H1 (cell line): Measurements from ENCODE around the gene BARHL1. TPM values are rescaled to one million over a fixed set of nuclear protein-coding genes. Genes with fewer than 3 reads are reported as not detected.
A peak's percentile ranks its signal among the peaks of the same experiment; 100 is the strongest.

Source experiments
- CTCF ChIA-PET: fragments of 300-600 bp; sonication (Branson Sonifier 250); formaldehyde crosslinking; loops from one replicate; lab custom pipeline; 2021; ENCODE audit not compliant: partially characterized antibody; lab: Charles Lee
- POLR2A ChIA-PET: fragments of 300-600 bp; sonication (Branson Sonifier 250); formaldehyde crosslinking; loops from one replicate; lab custom pipeline; 2021; ENCODE audit warnings: inconsistent platforms; ENCODE audit not compliant: partially characterized antibody; lab: Charles Lee
- DNase-seq, 2 experiments: peaks; one replicate each; pipeline versions ENCODE4 v3.0.0 to v3.0.0-alpha.2; 2010 to 2022; ENCODE audit warnings: low spot score in 2 of 2, low read depth in 1 of 2, mixed read lengths in 1 of 2
- FAIRE-seq: peaks from 2 replicates; lab custom pipeline; 2011; peaks lifted over from hg19 to GRCh38; lab: Jason Lieb, UNC
- H2AFZ ChIP-seq: 2 replicates; pipeline ENCODE4 v1.8.1; 2012; ENCODE audit warnings: low read length, inconsistent platforms
- H2AK5ac ChIP-seq: 2 replicates; pipeline ENCODE4 v1.6.1; 2013; ENCODE audit warnings: low read depth, low read length
- H2BK120ac ChIP-seq: replicated peaks from 2 replicates; pipeline ENCODE3; 2013; ENCODE audit warnings: low read depth, low read length, inconsistent platforms
- H2BK12ac ChIP-seq: 2 replicates; pipeline ENCODE4 v1.6.1; 2013; ENCODE audit warnings: low read depth, low read length
- H2BK15ac ChIP-seq: 2 replicates; pipeline ENCODE4 v1.6.1; 2013; ENCODE audit warnings: low read length
- H2BK20ac ChIP-seq: 2 replicates; pipeline ENCODE4 v1.6.1; 2013; ENCODE audit warnings: low read length
- H2BK5ac ChIP-seq: 2 replicates; pipeline ENCODE4 v1.6.1; 2013; ENCODE audit warnings: low read depth, low read length
- H3K14ac ChIP-seq: 2 replicates; pipeline ENCODE4 v1.6.1; 2013; ENCODE audit warnings: inconsistent platforms; ENCODE audit not compliant: insufficient read length
- H3K18ac ChIP-seq: 2 replicates; pipeline ENCODE4 v1.6.1; 2013; ENCODE audit warnings: low read length; ENCODE audit errors: extremely low read depth
- H3K23ac ChIP-seq: 2 replicates; pipeline ENCODE4 v1.6.1; 2013; ENCODE audit warnings: inconsistent platforms; ENCODE audit not compliant: insufficient read length
- H3K23me2 ChIP-seq: 2 replicates; pipeline ENCODE4 v1.6.1; 2013; ENCODE audit warnings: low read depth, low read length
- H3K27ac ChIP-seq: 2 replicates; pipeline ENCODE4 v1.6.1; 2011; ENCODE audit warnings: low read depth, low read length, inconsistent platforms
- H3K27me3 ChIP-seq, 4 experiments: replicated peaks in 1 of 4; 1 replicate in 1 of 4; 2 replicates in 3 of 4; pipeline versions ENCODE4 v1.6.1 to v1.8.1; 2011 to 2013; ENCODE audit warnings: low read length in 3 of 4, mild to moderate bottlenecking in 3 of 4, inconsistent platforms in 2 of 4, mixed read lengths in 2 of 4, moderate library complexity in 1 of 4; ENCODE audit not compliant: control insufficient read depth in 3 of 4, insufficient read depth in 3 of 4; ENCODE audit errors: extremely low read depth in 1 of 4
- H3K36me3 ChIP-seq, 4 experiments: 2 replicates each; pipeline versions ENCODE4 v1.6.1 to v1.8.1; 2011 to 2013; ENCODE audit warnings: mild to moderate bottlenecking in 4 of 4, low read length in 3 of 4, moderate library complexity in 2 of 4, control low read depth in 1 of 4, inconsistent platforms in 1 of 4; ENCODE audit not compliant: insufficient read depth in 4 of 4, control insufficient read depth in 2 of 4
- H3K4ac ChIP-seq: replicated peaks from 2 replicates; pipeline ENCODE3; 2013; ENCODE audit warnings: low read length, low read depth, mixed read lengths, inconsistent platforms; ENCODE audit not compliant: insufficient read length
- H3K4me1 ChIP-seq, 4 experiments: replicated peaks in 1 of 4; 1 replicate in 1 of 4; 2 replicates in 3 of 4; pipeline versions ENCODE4 v1.6.1 to v1.8.1; 2011 to 2013; ENCODE audit warnings: low read length in 3 of 4, inconsistent platforms in 2 of 4, mixed read lengths in 1 of 4; ENCODE audit not compliant: insufficient read depth in 4 of 4, control insufficient read depth in 3 of 4
- H3K4me2 ChIP-seq, 2 experiments: 2 replicates each; pipeline versions ENCODE4 v1.6.1 to v1.8.1; 2011 to 2013; ENCODE audit warnings: low read depth in 2 of 2, low read length in 2 of 2, control low read depth in 1 of 2, inconsistent platforms in 1 of 2, mild to moderate bottlenecking in 1 of 2; ENCODE audit not compliant: insufficient read depth in 1 of 2
- H3K4me3 ChIP-seq, 4 experiments: fragments of 200-600, 300-600 bp in 1 of 4; sonication (generic), shearing (Covaris generic), sonication (Bioruptor Twin) in 1 of 4; 2 replicates each; pipeline versions ENCODE4 v1.5.1 to v1.8.1; 2011 to 2016; ENCODE audit warnings: low read length in 4 of 4, low read depth in 3 of 4, control low read depth in 2 of 4, inconsistent platforms in 2 of 4, mild to moderate bottlenecking in 2 of 4, mixed read lengths in 1 of 4, moderate library complexity in 1 of 4; ENCODE audit not compliant: insufficient read depth in 2 of 4; ENCODE audit errors: extremely low read depth in 1 of 4
- H3K56ac ChIP-seq: replicated peaks from 2 replicates; pipeline ENCODE3; 2013; ENCODE audit warnings: low read depth, mild to moderate bottlenecking, mixed read lengths, low read length, inconsistent platforms; ENCODE audit not compliant: insufficient read length
- H3K79me1 ChIP-seq: 2 replicates; pipeline ENCODE4 v1.6.1; 2013; ENCODE audit warnings: low read depth, low read length, control low read depth
- H3K79me2 ChIP-seq, 2 experiments: 2 replicates each; pipeline versions ENCODE4 v1.6.1 to v1.8.1; 2012 to 2013; ENCODE audit warnings: low read length in 2 of 2, mild to moderate bottlenecking in 2 of 2, inconsistent platforms in 1 of 2; ENCODE audit not compliant: insufficient read depth in 2 of 2, control insufficient read depth in 1 of 2
- H3K9ac ChIP-seq, 4 experiments: replicated peaks in 1 of 4; 1 replicate in 1 of 4; 2 replicates in 3 of 4; pipeline versions ENCODE4 v1.6.1 to v1.8.1; 2011 to 2013; ENCODE audit warnings: low read depth in 3 of 4, low read length in 3 of 4, control low read depth in 2 of 4, mild to moderate bottlenecking in 2 of 4, moderate library complexity in 2 of 4, inconsistent platforms in 1 of 4; ENCODE audit errors: extremely low read depth in 1 of 4
- H3K9me3 ChIP-seq, 2 experiments: 2 replicates each; pipeline versions ENCODE4 v1.6.1 to v1.8.1; 2012 to 2013; ENCODE audit warnings: mild to moderate bottlenecking in 2 of 2, moderate library complexity in 2 of 2, control low read depth in 1 of 2, inconsistent platforms in 1 of 2, low read depth in 1 of 2, low read length in 1 of 2, mixed read lengths in 1 of 2; ENCODE audit not compliant: insufficient read depth in 2 of 2
- H4K20me1 ChIP-seq, 2 experiments: replicated peaks in 1 of 2; 2 replicates each; pipeline versions ENCODE3 to v1.8.1; 2011 to 2013; ENCODE audit warnings: inconsistent platforms in 2 of 2, low read length in 2 of 2, mild to moderate bottlenecking in 1 of 2; ENCODE audit not compliant: insufficient read depth in 2 of 2, control insufficient read depth in 1 of 2
- H4K5ac ChIP-seq: 2 replicates; pipeline ENCODE4 v1.6.1; 2013; ENCODE audit warnings: low read length, low read depth, mixed read lengths, inconsistent platforms; ENCODE audit not compliant: insufficient read length
- H4K8ac ChIP-seq: 2 replicates; pipeline ENCODE4 v1.8.0; 2013; ENCODE audit warnings: mild to moderate bottlenecking, moderate library complexity, low read length, inconsistent platforms; ENCODE audit not compliant: insufficient read depth; ENCODE audit errors: extremely low read depth
- H4K91ac ChIP-seq: replicated peaks from 2 replicates; pipeline ENCODE3; 2013; ENCODE audit warnings: low read length, mixed read lengths, inconsistent platforms; ENCODE audit not compliant: insufficient read length
- ATF2 ChIP-seq: IDR thresholded peaks from 2 replicates; pipeline ENCODE4 v1.6.1; 2012; ENCODE audit warnings: low read length, inconsistent platforms
- BCL11A ChIP-seq, 2 experiments: IDR thresholded peaks; one replicate each; pipeline ENCODE4 v1.6.1; 2011; ENCODE audit warnings: low read depth in 2 of 2, low read length in 2 of 2, mild to moderate bottlenecking in 2 of 2
- EZH2 ChIP-seq: fragments of 200-600 bp; sonication (generic); IDR thresholded peaks from 2 replicates; pipeline ENCODE4 v1.7.1; 2012; ENCODE audit warnings: low read depth, mild to moderate bottlenecking, moderate library complexity, low read length, inconsistent platforms; ENCODE audit not compliant: severe bottlenecking
- GABPA ChIP-seq: IDR thresholded peaks from 2 replicates; pipeline ENCODE4 v1.6.1; 2011; ENCODE audit warnings: mild to moderate bottlenecking, low read length, moderate library complexity, borderline replicate concordance; ENCODE audit not compliant: insufficient read depth
- HDAC2 ChIP-seq, 2 experiments: fragments of 300-600 bp in 1 of 2; sonication (generic) in 1 of 2; IDR thresholded peaks; 2 replicates each; pipeline ENCODE4 v1.6.1; 2011 to 2012; ENCODE audit warnings: low read depth in 2 of 2, low read length in 2 of 2, mild to moderate bottlenecking in 2 of 2, moderate library complexity in 2 of 2, borderline replicate concordance in 1 of 2, inconsistent platforms in 1 of 2
- JUN ChIP-seq: IDR thresholded peaks from 2 replicates; pipeline ENCODE4 v1.6.1; 2011; ENCODE audit warnings: low read depth, mild to moderate bottlenecking, improper control_type of control experiment, low read length
- JUND ChIP-seq: IDR thresholded peaks from 2 replicates; pipeline ENCODE4 v1.6.1; 2011; ENCODE audit warnings: mild to moderate bottlenecking, improper control_type of control experiment, low read length
- RFX5 ChIP-seq: IDR thresholded peaks from 2 replicates; pipeline ENCODE4 v1.6.1; 2011; ENCODE audit warnings: low read depth, low read length, improper control_type of control experiment, borderline replicate concordance
- TEAD4 ChIP-seq: IDR thresholded peaks from 2 replicates; pipeline ENCODE4 v1.6.1; 2012; ENCODE audit warnings: low read depth, low read length, inconsistent platforms, mixed read lengths
- WGBS, 2 experiments: shearing (Covaris generic) in 1 of 2; methylation state at CpG; one replicate each; pipeline versions ENCODE4 v1.1.6 to v1.1.7; 2013 to 2015; ENCODE audit warnings: low lambda C conversion rate in 2 of 2, mixed read lengths in 2 of 2, inconsistent platforms in 1 of 2, low coverage in 1 of 2, missing lambda C conversion rate in 1 of 2; ENCODE audit not compliant: insufficient replicate concordance in 2 of 2, insufficient coverage in 1 of 2, insufficient read length in 1 of 2; ENCODE audit errors: extremely low coverage in 1 of 2, missing lambda C conversion rate in 1 of 2; 5-methylcytosine and 5-hydroxymethylcytosine counted together
- polyA plus RNA-seq, 7 experiments: library from polyadenylated mRNA; depleted of rRNA in 3 of 7; stranded (reverse) in 5 of 7; unstranded in 2 of 7; fragments of >200 nt in 5 of 7; fragments of 200-250 nt in 2 of 7; gene quantifications; 1 replicate in 5 of 7; 2 replicates in 1 of 7; 4 replicates in 1 of 7; pipeline versions ENCODE4 v1.2.1 to v1.2.3, GENCODE V29; 2011 to 2013; ENCODE audit warnings: missing spikeins in 2 of 7, mixed read lengths in 2 of 7
- total RNA-seq: library from RNA; stranded (reverse); fragmentation: NEBNext Ultra II Directional; extraction: Animal tissue kit (Norgen Biotek cat#: 25700); gene quantifications from 2 replicates; pipeline ENCODE4 v1.2.1, GENCODE V29; 2021

The BARHL1 gene
- total and polyA plus RNA-seq, 2 of the 8 experiments (the other 6 are each of a cell fraction or from before 2014, with no cell fraction given) = not detected

GRCh38 chr9:132571806-132572600 lies 10.4 kb upstream of the BARHL1 start:
- no peak for FAIRE-seq
- no peak overlapping the region for H3K14ac ChIP-seq
- TF ChIP-seq GABPA (no peak), EZH2 (no peak), ATF2 (no peak), HDAC2 (IDR thresholded peaks at IDR 0.05; ENCODE audit: borderline replicate concordance in 1 of 2, low read depth in 2 of 2, low read length in 2 of 2) (no peak), JUND (no peak), TEAD4 (no peak), JUN (no peak), RFX5 (no peak), BCL11A (IDR thresholded peaks at IDR 0.05; ENCODE audit: low read depth in 2 of 2, low read length in 2 of 2) (no peak)

More at GRCh38 chr9:132571806-132572600, 10.4 kb upstream of the BARHL1 start:
- no peaks in the 10 kb centered on the region for H3K79me2 ChIP-seq
- ChIA-PET CTCF (interaction anchor here (0.8 to 6.4 kb wide), 13 partner anchors 9 to 167 kb away, joined by 3 to 93 read pairs (median 5); no protein-coding TSS in a partner anchor), POLR2A (no interaction called here)
- no peaks in the 10 kb centered on the region for H3K79me1 ChIP-seq
- H3K4me2 ChIP-seq = no peak overlapping the region
- no peak overlapping the region for H2BK20ac ChIP-seq
- H4K8ac ChIP-seq = no peak overlapping the region
- no peaks in the 10 kb centered on the region for H3K9me3 ChIP-seq
- H3K56ac ChIP-seq = no peak overlapping the region
- H2BK12ac ChIP-seq = no peak overlapping the region
- H2BK120ac ChIP-seq = no peak overlapping the region
- no peak overlapping the region for H3K27ac ChIP-seq
- no peak overlapping the region for H3K18ac ChIP-seq
- H2AK5ac ChIP-seq = 0 out of 2 replicates have a peak overlapping the region, but pooled peaks have one; percentile 24
- peaks cover 2 to 19% (median 18%) of the 10 kb centered on the region in 4 experiments for H3K27me3 ChIP-seq
- peaks cover 0 to 2% (median 0%) of the 10 kb centered on the region in 4 experiments; a peak in 1 of 7 replicates for H3K4me1 ChIP-seq
- H3K36me3 ChIP-seq = no peaks in the 10 kb centered on the region
- no peaks in the 10 kb centered on the region for H3K23me2 ChIP-seq
- H3K9ac ChIP-seq = no peak overlapping the region
- H4K91ac ChIP-seq = no peak overlapping the region
- no peak overlapping the region for H2BK5ac ChIP-seq
- no peak overlapping the region for H3K4ac ChIP-seq
- WGBS, 2 experiments = 88% methylated on average over 14 of the region's 15 CpGs; no CpG with 5 or more reads in 1 of the 2 experiments
- no peak overlapping the region for H3K23ac ChIP-seq
- no peak overlapping the region for H3K4me3 ChIP-seq
- no peak for DNase-seq
- no peak overlapping the region for H4K5ac ChIP-seq
- no peaks in the 10 kb centered on the region for H4K20me1 ChIP-seq
- H2AFZ ChIP-seq = no peak overlapping the region
- no peak overlapping the region; the same call in 1 of the 2 replicates for H2BK15ac ChIP-seq
